C4-2B (cell line): Measurements from ENCODE around the gene F3.

ENCODE experiments used
- H3K27ac ChIP-seq: fragments of 450-650 bp; 2 replicates; pipeline ENCODE4 v1.5.1; 2017
- ZFX ChIP-seq: fragments of 450-650 bp; IDR thresholded peaks from 2 replicates; pipeline ENCODE4 v1.6.1; 2017
- TF ChIP-seq, protein P1 (sequence below): fragments of 450-650 bp; conservative IDR thresholded peaks from 2 replicates; pipeline ENCODE4 v1.5.1; 2017; ENCODE audit warnings: mild to moderate bottlenecking

F3 gene

DNA sequence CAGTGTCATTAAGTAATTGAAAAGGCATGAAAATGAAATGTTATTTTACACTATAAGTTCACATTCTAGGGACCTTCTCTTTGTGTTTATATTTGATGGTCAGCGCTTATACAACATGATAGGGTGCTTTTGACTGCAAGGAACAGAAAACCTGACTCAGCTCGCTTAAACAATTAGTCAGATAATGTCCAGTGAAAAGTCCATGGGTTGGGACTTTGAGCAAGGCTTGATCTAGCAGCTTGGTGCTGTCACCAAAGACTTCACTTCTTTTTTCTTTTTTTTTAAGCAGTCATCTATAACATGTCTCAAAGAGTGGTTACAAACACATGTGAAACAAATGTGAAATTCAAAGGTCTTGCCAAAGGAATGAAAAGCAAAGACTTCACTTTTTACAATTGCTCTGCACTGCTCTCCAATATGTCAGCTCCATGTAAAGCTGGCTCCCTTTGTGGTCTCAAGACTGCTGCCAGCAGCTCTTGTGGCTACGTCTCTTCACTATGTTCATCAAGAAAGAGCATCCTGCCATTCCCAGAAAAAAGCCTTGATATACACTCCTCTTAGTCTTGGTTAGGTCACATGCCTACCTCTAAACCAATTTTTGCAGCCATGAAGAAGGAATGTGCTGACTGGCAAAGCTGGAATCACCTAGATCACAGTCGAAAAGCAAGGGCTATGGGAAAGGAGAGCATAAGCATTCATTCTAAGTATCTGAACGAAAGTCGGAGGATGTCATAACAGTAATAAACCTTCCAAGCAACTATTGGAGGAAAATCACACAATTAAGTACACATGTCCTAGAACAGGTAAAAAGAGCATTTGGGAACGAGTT, 15.2 kb downstream of the F3 start:
- no peak overlapping the region for H3K27ac ChIP-seq
- TF ChIP-seq, protein P1, sequence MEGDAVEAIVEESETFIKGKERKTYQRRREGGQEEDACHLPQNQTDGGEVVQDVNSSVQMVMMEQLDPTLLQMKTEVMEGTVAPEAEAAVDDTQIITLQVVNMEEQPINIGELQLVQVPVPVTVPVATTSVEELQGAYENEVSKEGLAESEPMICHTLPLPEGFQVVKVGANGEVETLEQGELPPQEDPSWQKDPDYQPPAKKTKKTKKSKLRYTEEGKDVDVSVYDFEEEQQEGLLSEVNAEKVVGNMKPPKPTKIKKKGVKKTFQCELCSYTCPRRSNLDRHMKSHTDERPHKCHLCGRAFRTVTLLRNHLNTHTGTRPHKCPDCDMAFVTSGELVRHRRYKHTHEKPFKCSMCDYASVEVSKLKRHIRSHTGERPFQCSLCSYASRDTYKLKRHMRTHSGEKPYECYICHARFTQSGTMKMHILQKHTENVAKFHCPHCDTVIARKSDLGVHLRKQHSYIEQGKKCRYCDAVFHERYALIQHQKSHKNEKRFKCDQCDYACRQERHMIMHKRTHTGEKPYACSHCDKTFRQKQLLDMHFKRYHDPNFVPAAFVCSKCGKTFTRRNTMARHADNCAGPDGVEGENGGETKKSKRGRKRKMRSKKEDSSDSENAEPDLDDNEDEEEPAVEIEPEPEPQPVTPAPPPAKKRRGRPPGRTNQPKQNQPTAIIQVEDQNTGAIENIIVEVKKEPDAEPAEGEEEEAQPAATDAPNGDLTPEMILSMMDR = no peak
- TF ChIP-seq ZFX = no peak

- no peak overlapping the region for H3K27ac ChIP-seq
- TF ChIP-seq ZFX = no peak
- TF ChIP-seq, protein P1 = no peak
Measured at GRCh38 chr1:94524531-94524930, 17.0 kb downstream of the F3 start.

DNA sequence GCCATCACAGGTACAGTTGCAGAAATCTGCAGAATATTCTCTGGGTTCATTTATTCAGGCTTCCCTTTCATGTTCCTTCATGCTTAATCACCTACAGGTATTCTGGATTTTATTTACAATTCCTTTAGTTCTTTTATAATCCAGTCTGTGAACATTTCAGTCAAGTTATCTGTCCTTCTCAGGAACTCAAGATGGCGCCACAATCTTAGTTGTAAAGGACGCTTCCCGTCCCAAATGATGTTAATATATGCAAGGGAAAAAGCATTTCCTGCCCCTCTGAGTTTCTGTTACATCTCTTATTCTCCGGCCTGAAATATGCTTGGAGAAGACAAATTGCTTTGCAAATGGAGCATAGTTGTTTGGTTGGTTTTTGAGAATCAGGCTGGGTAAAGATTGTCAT, 19.3 kb downstream of the F3 start:
- no peak overlapping the region for H3K27ac ChIP-seq
- TF ChIP-seq ZFX = no peak
- TF ChIP-seq, protein P1 = peak; percentile 70

DNA sequence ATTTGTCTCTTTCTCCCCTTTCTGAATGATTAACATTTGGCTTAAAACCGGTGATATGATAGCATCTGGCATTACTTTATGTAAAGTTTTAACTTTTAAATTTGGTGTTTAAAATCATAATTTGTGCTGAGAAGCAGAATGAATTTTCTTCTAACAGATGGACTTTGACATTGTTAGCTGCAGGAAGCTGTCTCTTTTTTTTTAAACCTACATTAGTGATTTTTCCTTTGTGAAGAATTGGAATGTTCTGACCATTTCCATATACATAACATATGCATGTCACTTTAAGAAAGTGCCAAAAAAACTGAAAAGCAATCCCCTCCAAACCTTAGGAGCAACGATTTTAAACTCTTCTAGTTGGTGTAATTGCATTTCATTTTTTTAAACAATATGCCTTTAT, 22.2 kb downstream of the F3 start:
- no peak overlapping the region for H3K27ac ChIP-seq
- no peak for TF ChIP-seq ZFX
- TF ChIP-seq, protein P1 = no peak

GRCh38 chr1:94515296-94515947, 26.1 kb downstream of the F3 start:
- no peak overlapping the region for H3K27ac ChIP-seq
- TF ChIP-seq, protein P1 = no peak
- TF ChIP-seq ZFX = no peak

DNA sequence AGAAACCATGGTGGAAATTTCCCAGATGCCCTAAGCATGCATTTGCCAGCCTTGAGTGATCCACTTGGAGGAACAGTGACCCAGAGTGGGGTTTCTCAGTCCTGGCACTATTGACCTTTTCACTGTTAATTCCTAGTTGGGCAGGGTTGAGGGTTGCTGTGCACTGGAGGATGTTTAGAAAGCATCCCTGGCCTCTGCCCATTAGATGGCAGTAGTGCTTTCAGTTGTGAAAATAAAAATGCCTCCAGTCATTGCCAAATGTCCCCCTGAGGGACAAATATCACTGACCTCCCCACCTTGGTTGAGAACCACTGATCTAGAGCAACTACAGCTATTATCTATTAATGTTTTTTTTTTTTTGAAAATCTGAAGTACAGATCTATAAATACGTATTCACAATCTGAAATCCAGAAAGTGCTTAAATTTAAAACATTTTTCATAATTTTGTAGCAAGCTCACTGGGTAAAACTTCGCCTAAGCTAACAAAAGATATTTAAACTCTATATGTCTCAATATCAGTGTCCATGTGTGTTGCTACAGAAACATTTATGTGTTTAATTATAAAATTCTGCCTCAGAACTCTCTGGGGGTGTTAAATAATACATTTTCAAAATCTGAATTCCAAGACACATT, 27.3 kb downstream of the F3 start:
- TF ChIP-seq, protein P1 = peak; percentile 86
- no peak for TF ChIP-seq ZFX
- no peak overlapping the region for H3K27ac ChIP-seq

DNA sequence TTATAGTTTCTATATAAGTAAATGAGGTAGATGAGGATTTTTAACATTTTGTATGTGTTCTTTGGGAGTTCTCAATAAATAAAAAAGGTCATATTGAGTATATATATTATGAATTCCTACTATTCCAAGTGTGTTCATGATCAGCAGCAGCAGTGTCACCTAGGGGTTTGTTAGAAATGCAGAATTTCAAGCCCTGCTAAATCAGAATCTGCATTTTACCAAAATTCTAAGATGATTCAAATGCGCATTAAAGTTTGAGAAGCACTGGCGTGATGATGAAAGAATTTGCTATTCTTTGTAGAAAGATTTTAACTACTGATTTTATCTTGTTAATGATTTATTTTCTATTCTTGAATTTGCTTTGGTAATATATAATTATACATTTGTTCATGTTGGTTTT, 28.7 kb downstream of the F3 start:
- TF ChIP-seq, protein P1 = no peak
- no peak for TF ChIP-seq ZFX
- no peak overlapping the region for H3K27ac ChIP-seq
